ENCODE results near the gene PPIF. TPM values are rescaled to one million over a fixed set of nuclear protein-coding genes. Genes with fewer than 3 reads are reported as not detected.

The PPIF gene
- total RNA-seq, 1 experiment from 2014 or later: 160 TPM

DNA sequence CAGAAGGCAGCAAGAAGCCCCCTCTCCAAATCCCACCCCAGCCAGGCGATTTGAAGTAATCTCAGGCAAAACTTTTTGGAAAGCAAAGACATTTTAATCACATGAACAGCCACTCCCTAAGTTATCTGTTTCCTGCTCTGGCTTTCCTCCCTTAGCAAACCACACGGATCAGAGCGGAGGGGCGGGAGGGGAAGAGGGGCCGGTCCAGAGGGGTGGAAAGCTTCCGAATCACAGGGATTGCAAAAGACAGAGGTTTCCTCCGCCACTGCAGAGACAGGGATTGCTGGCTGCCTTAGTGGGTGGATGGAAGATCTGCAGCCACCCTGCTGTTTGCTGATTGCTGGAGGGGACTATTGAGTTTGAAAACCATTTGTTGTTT is 57.0 kb downstream of the PPIF start:
- peaks cover 44% of the 10 kb centered on the region for H3K4me1 ChIP-seq (ENCODE audit: insufficient read depth, low read length, poor library complexity, severe bottlenecking)
- no peak overlapping the region for H3K4me3 ChIP-seq (ENCODE audit: low read depth, low read length, poor library complexity, severe bottlenecking)
- no TSS peak for BruUV-seq (replicated peaks)
- intact Hi-C loops (cut with micrococcal nuclease; ENCODE audit: unreplicated experiment): loop anchor here (5.0 kb wide), 1 partner anchor 63 kb away; no protein-coding TSS in a partner anchor
- H3K27ac ChIP-seq (ENCODE audit: low read depth, low read length, poor library complexity, severe bottlenecking): peak overlapping the region; percentile 69
- ChIA-PET CTCF (no interaction called here), POLR2A (ENCODE audit: low non-redundant PET) (interaction anchor here (0.6 kb wide), 1 partner anchor 1044 kb away, joined by 9 read pairs; no protein-coding TSS in a partner anchor)
- H3K9me3 ChIP-seq (ENCODE audit: low read depth, low read length, poor library complexity, severe bottlenecking): no peaks in the 10 kb centered on the region
- TF ChIP-seq, protein P1, sequence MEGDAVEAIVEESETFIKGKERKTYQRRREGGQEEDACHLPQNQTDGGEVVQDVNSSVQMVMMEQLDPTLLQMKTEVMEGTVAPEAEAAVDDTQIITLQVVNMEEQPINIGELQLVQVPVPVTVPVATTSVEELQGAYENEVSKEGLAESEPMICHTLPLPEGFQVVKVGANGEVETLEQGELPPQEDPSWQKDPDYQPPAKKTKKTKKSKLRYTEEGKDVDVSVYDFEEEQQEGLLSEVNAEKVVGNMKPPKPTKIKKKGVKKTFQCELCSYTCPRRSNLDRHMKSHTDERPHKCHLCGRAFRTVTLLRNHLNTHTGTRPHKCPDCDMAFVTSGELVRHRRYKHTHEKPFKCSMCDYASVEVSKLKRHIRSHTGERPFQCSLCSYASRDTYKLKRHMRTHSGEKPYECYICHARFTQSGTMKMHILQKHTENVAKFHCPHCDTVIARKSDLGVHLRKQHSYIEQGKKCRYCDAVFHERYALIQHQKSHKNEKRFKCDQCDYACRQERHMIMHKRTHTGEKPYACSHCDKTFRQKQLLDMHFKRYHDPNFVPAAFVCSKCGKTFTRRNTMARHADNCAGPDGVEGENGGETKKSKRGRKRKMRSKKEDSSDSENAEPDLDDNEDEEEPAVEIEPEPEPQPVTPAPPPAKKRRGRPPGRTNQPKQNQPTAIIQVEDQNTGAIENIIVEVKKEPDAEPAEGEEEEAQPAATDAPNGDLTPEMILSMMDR (conservative IDR thresholded peaks at IDR 0.05; ENCODE audit: low read depth, low read length): no peak
- no peak for TF ChIP-seq EZH2 (IDR thresholded peaks at IDR 0.05; ENCODE audit: borderline replicate concordance, low read depth, low read length, poor library complexity, severe bottlenecking)
- DNase-seq (ENCODE audit: low spot score): peak; percentile 73
- no peaks in the 10 kb centered on the region for H3K36me3 ChIP-seq (ENCODE audit: insufficient read depth, low read length, poor library complexity, severe bottlenecking)
- H3K27me3 ChIP-seq (replicated peaks; ENCODE audit: insufficient read depth, low read depth, low read length, poor library complexity): no peaks in the 10 kb centered on the region

DNA sequence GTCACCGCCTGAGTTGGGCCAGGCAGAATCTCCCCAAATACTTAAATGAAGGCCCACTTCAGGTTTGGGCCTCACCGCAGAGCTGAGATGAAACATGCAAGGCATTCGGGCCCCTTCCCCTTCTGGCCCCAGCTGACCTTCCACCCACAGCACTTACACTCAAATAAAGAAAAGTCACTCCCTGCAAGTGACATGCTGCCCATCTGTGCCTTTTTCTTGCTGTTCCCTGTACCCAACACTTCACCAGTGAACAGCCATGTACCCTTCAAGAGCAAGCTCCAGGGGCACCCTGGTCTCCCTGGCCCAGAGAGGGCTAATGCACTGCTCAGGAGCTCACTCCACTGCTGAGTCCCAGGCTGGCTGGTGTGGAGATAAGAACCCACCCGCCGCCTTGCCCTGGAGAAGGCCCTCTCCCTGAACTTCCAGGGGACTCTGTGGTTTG is 57.4 kb downstream of the PPIF start:
- TF ChIP-seq EZH2 (IDR thresholded peaks at IDR 0.05; ENCODE audit: borderline replicate concordance, low read depth, low read length, poor library complexity, severe bottlenecking): no peak
- TF ChIP-seq, protein P1 (conservative IDR thresholded peaks at IDR 0.05; ENCODE audit: low read depth, low read length): no peak
- BruUV-seq (replicated peaks): no TSS peak
- Histone ChIP-seq H3K27me3 (replicated peaks; ENCODE audit: insufficient read depth, low read depth, low read length, poor library complexity) (no peaks in the 10 kb centered on the region), H3K4me1 (ENCODE audit: insufficient read depth, low read length, poor library complexity, severe bottlenecking) (peaks cover 39% of the 10 kb centered on the region), H3K36me3 (ENCODE audit: insufficient read depth, low read length, poor library complexity, severe bottlenecking) (no peaks in the 10 kb centered on the region), H3K27ac (ENCODE audit: low read depth, low read length, poor library complexity, severe bottlenecking) (peak overlapping the region; percentile 62), H3K4me3 (ENCODE audit: low read depth, low read length, poor library complexity, severe bottlenecking) (no peak overlapping the region), H3K9me3 (ENCODE audit: low read depth, low read length, poor library complexity, severe bottlenecking) (no peaks in the 10 kb centered on the region)
- CTCF ChIA-PET: no interaction called here
- intact Hi-C loops (cut with micrococcal nuclease; ENCODE audit: unreplicated experiment): loop anchor here (5.0 kb wide), 1 partner anchor 63 kb away; no protein-coding TSS in a partner anchor
- POLR2A ChIA-PET (ENCODE audit: low non-redundant PET): no interaction called here
- DNase-seq (ENCODE audit: low spot score): no peak

Other genes starting within 250 kb of the PPIF start
- 9.8 and 17.9 TPM in 2 replicates for gene ZCCHC24, start 98.2 kb downstream of the PPIF start, total RNA-seq (2021)
- 2.7 and 3.1 TPM in 2 replicates for gene EIF5AL1, start 165.1 kb downstream of the PPIF start, total RNA-seq (2021)
- gene SFTPA2, start 212.9 kb downstream of the PPIF start, total RNA-seq (2021): not detected in 2 replicates

Measured in A673 (cell line).